T1000 (cell line): ENCODE data around the gene DPH2.

Source experiments
- DNase-seq: peaks from one replicate; lab custom pipeline; 2025; ENCODE audit warnings: mixed read lengths; lab: John Stamatoyannopoulos, UW

DPH2 gene

GRCh38 chr1:43968348-43968948, 1.4 kb upstream of the DPH2 start:
- peak; percentile 17 for DNase-seq

- no peak for DNase-seq
Observed at GRCh38 chr1:43969416-43969745, 429 bp upstream of the DPH2 start.

- no peak for DNase-seq
Observed at GRCh38 chr1:43970502-43970901, 692 bp downstream of the DPH2 start.

GRCh38 chr1:43970911-43971310, 1.1 kb downstream of the DPH2 start:
- DNase-seq: no peak

- DNase-seq: no peak
Observed at GRCh38 chr1:43971336-43971980, 1.6 kb downstream of the DPH2 start.

- DNase-seq: no peak
Observed at GRCh38 chr1:43973981-43974442, 4.2 kb downstream of the DPH2 start.

- DNase-seq: peak; percentile 88
Observed at GRCh38 chr1:43974443-43975248, 4.8 kb downstream of the DPH2 start, which contains the start of gene ATP6V0B. ATP6V0B (plus strand) TSS chr1:43974960; CDS start chr1:43975041, 81 bp downstream.

GRCh38 chr1:43975249-43975961, 5.6 kb downstream of the DPH2 start:
- DNase-seq: no peak

- no peak for DNase-seq
Observed at GRCh38 chr1:43976045-43976444, 6.2 kb downstream of the DPH2 start.

GRCh38 chr1:43976890-43977289, 7.1 kb downstream of the DPH2 start:
- no peak for DNase-seq

- DNase-seq: no peak
Observed at GRCh38 chr1:43977376-43978263, 7.8 kb downstream of the DPH2 start.

GRCh38 chr1:43978264-43978550, 8.4 kb downstream of the DPH2 start:
- no peak for DNase-seq

GRCh38 chr1:43978551-43979260, 8.9 kb downstream of the DPH2 start, which contains the start of gene B4GALT2:
B4GALT2 (plus strand) TSS chr1:43979210; CDS start chr1:43981161, 1,951 bp downstream.
- DNase-seq: no peak

- no peak for DNase-seq
Observed at GRCh38 chr1:43979261-43979527, 9.4 kb downstream of the DPH2 start.

- peak; percentile 42 for DNase-seq
Observed at GRCh38 chr1:43979528-43980254, 9.9 kb downstream of the DPH2 start.

GRCh38 chr1:43980255-43981134, 10.7 kb downstream of the DPH2 start:
- no peak for DNase-seq

GRCh38 chr1:43981135-43981491, 11.3 kb downstream of the DPH2 start:
- no peak for DNase-seq

- DNase-seq: no peak
Observed at GRCh38 chr1:43981636-43982035, 11.8 kb downstream of the DPH2 start.

GRCh38 chr1:43982241-43982640, 12.4 kb downstream of the DPH2 start:
- DNase-seq: no peak
